A549 (cell line): ENCODE measurements around the gene SDF2L1. TPM values are rescaled to one million over a fixed set of nuclear protein-coding genes. Genes with fewer than 3 reads are reported as not detected.

Source experiments
- ATAC-seq, 2 experiments: fragments of 200-7000 bp in 1 of 2; fragments of >200 bp in 1 of 2; cut with Nextera tagmentation in 1 of 2; cut with Tn5 transposase in 1 of 2; 3 replicates each; pipeline versions ENCODE4 v1.8.0 to v1.9.1; 2018 to 2020; ENCODE audit warnings: mild to moderate bottlenecking in 1 of 2, moderate library complexity in 1 of 2
- CTCF ChIA-PET: fragments of 300-600 bp; sonication (Branson Sonifier 250); formaldehyde crosslinking; extraction: SDS; loops from one replicate; lab custom pipeline; 2021; ENCODE audit warnings: antibody characterized with exemption, inconsistent platforms; lab: Yijun Ruan, JAX
- POLR2A ChIA-PET: fragments of 350-600 bp; formaldehyde crosslinking; extraction: SDS; loops from one replicate; lab custom pipeline; 2021; ENCODE audit warnings: antibody characterized with exemption, inconsistent platforms; lab: Yijun Ruan, JAX
- DNase-seq, 2 experiments: peaks; one replicate each; pipeline versions ENCODE4 v3.0.0 to v3.0.0-alpha.2; 2011 to 2016; ENCODE audit warnings: low read depth in 1 of 2, low spot score in 1 of 2
- FAIRE-seq: peaks from 2 replicates; lab custom pipeline; 2011; peaks lifted over from hg19 to GRCh38; lab: Jason Lieb, UNC
- H3K27ac ChIP-seq, 2 experiments: fragments of >200 bp; sonication (Bioruptor Twin); formaldehyde crosslinking; 3 replicates each; pipeline ENCODE4 v1.5.1; 2016 to 2017
- H3K4me1 ChIP-seq: fragments of >200 bp; sonication (Bioruptor Twin); formaldehyde crosslinking; 3 replicates; pipeline ENCODE4 v1.6.1; 2016
- H3K4me2 ChIP-seq: fragments of >200 bp; sonication (Bioruptor Twin); formaldehyde crosslinking; 3 replicates; pipeline ENCODE4 v1.6.1; 2016
- H3K4me3 ChIP-seq: fragments of >200 bp; sonication (Bioruptor Twin); formaldehyde crosslinking; 3 replicates; pipeline ENCODE4 v1.5.1; 2016
- H3K9me3 ChIP-seq: fragments of >200 bp; sonication (Bioruptor Twin); formaldehyde crosslinking; 3 replicates; pipeline ENCODE4 v1.6.1; 2016
- CEBPB ChIP-seq, 2 experiments: fragments of >200 bp in 1 of 2; sonication (Bioruptor Twin) in 1 of 2; formaldehyde crosslinking in 1 of 2; IDR thresholded peaks; 2 replicates each; pipeline ENCODE4 v1.6.1; 2012 to 2016
- E2F6 ChIP-seq: IDR thresholded peaks from 2 replicates; pipeline ENCODE4 v1.6.1; 2012; ENCODE audit warnings: low read depth, borderline replicate concordance
- FOXS1 ChIP-seq: fragments of 250-450 bp; sonication (Bioruptor Pico); IDR thresholded peaks from 2 replicates; pipeline ENCODE4 v1.5.0; 2020; ENCODE audit warnings: mild to moderate bottlenecking, moderate library complexity
- HDAC2 ChIP-seq: fragments of 200-600 bp; sonication (generic); IDR thresholded peaks from 2 replicates; pipeline ENCODE4 v1.6.1; 2016
- HES2 ChIP-seq: fragments of >200 bp; sonication (Bioruptor Twin); formaldehyde crosslinking; IDR thresholded peaks from 2 replicates; pipeline ENCODE4 v1.6.1; 2016
- HEYL ChIP-seq: fragments of 250-450 bp; sonication (Bioruptor Pico); IDR thresholded peaks from 2 replicates; pipeline ENCODE4 v1.8.0; 2021; ENCODE audit warnings: mild to moderate bottlenecking, moderate library complexity
- HOXB13 ChIP-seq: fragments of 250-450 bp; sonication (Bioruptor Pico); IDR thresholded peaks from 2 replicates; pipeline ENCODE4 v1.5.0; 2020; ENCODE audit warnings: low read depth, mild to moderate bottlenecking, moderate library complexity
- HOXB5 ChIP-seq: fragments of 250-450 bp; sonication (Bioruptor Pico); IDR thresholded peaks from 2 replicates; pipeline ENCODE4 v1.5.0; 2020; ENCODE audit warnings: mild to moderate bottlenecking, moderate library complexity
- JUN ChIP-seq, 2 experiments: fragments of >200 bp; sonication (Bioruptor Twin); formaldehyde crosslinking; IDR thresholded peaks; 2 replicates in 1 of 2; 3 replicates in 1 of 2; pipeline ENCODE4 v1.6.1; 2016 to 2017
- JUNB ChIP-seq: fragments of >200 bp; sonication (Bioruptor Twin); formaldehyde crosslinking; IDR thresholded peaks from 2 replicates; pipeline ENCODE4 v1.6.1; 2016
- KDM1A ChIP-seq: fragments of 200-600 bp; sonication (generic); IDR thresholded peaks from 2 replicates; pipeline ENCODE4 v1.6.1; 2016; ENCODE audit warnings: low read depth, mild to moderate bottlenecking
- KDM5A ChIP-seq: fragments of 200-600 bp; sonication (generic); IDR thresholded peaks from 2 replicates; pipeline ENCODE4 v1.6.1; 2016; ENCODE audit warnings: antibody characterized with exemption, mild to moderate bottlenecking
- MAFK ChIP-seq: fragments of 450-650 bp; IDR thresholded peaks from 2 replicates; pipeline ENCODE4 v1.6.1; 2014; ENCODE audit not compliant: partially characterized antibody
- MAX ChIP-seq: IDR thresholded peaks from 2 replicates; pipeline ENCODE4 v1.6.1; 2012
- MYC ChIP-seq: IDR thresholded peaks from 2 replicates; pipeline ENCODE4 v1.6.1; 2012; ENCODE audit warnings: mild to moderate bottlenecking, inconsistent platforms, low read length, improper control_type of control experiment, borderline replicate concordance
- NFE2L2 ChIP-seq: fragments of 150-350 bp; conservative IDR thresholded peaks from 2 replicates; pipeline ENCODE4 v1.6.1; 2014; ENCODE audit warnings: low read length
- PHF8 ChIP-seq: fragments of 200-600 bp; sonication (generic); IDR thresholded peaks from 2 replicates; pipeline ENCODE4 v1.6.1; 2016; ENCODE audit warnings: low read depth, mild to moderate bottlenecking, antibody characterized with exemption, moderate library complexity, borderline replicate concordance
- POLR2A ChIP-seq: IDR thresholded peaks from 2 replicates; pipeline ENCODE4 v1.6.1; 2012; ENCODE audit warnings: mild to moderate bottlenecking, low read length
- REST ChIP-seq: fragments of 200-600 bp; sonication (generic); IDR thresholded peaks from 2 replicates; pipeline ENCODE4 v1.6.1; 2016; ENCODE audit warnings: antibody characterized with exemption, mild to moderate bottlenecking, moderate library complexity
- RFX5 ChIP-seq: fragments of 450-650 bp; IDR thresholded peaks from 2 replicates; pipeline ENCODE4 v1.7.1; 2014; ENCODE audit warnings: antibody characterized with exemption, mild to moderate bottlenecking, moderate library complexity
- SMC3 ChIP-seq: fragments of >200 bp; sonication (Bioruptor Twin); formaldehyde crosslinking; IDR thresholded peaks from 3 replicates; pipeline ENCODE4 v1.6.1; 2018; ENCODE audit warnings: inconsistent platforms
- ZC3H11A ChIP-seq: fragments of 450-650 bp; IDR thresholded peaks from 2 replicates; pipeline ENCODE4 v1.6.1; 2014; ENCODE audit warnings: antibody characterized with exemption, mild to moderate bottlenecking
- ZNF302 ChIP-seq: fragments of 250-450 bp; sonication (Bioruptor Pico); IDR thresholded peaks from 2 replicates; pipeline ENCODE4 v1.9.0; 2021; ENCODE audit warnings: inconsistent platforms, mild to moderate bottlenecking, moderate library complexity
- ZSCAN20 ChIP-seq: fragments of 250-450 bp; sonication (Bioruptor Pico); IDR thresholded peaks from 2 replicates; pipeline ENCODE4 v1.8.0; 2022; ENCODE audit warnings: mild to moderate bottlenecking, moderate library complexity
- WGBS: methylation state at CpG from one replicate; pipeline ENCODE4 v1.1.6; 2017; ENCODE audit errors: missing lambda C conversion rate; 5-methylcytosine and 5-hydroxymethylcytosine counted together
- polyA minus RNA-seq: library from RNA; depleted of rRNA, polyadenylated mRNA; stranded (reverse); fragments of >200 nt; gene quantifications from 2 replicates; pipeline ENCODE4 v1.2.3, GENCODE V29; 2011; rRNA and poly(A)+ RNA removed
- polyA plus RNA-seq, 4 experiments: library from polyadenylated mRNA; depleted of rRNA in 3 of 4; stranded (reverse); fragments of >200 nt; fragmentation: RNase III in 1 of 4; extraction: RNeasy Plus Mini Kit Qiagen cat#74134 plus additional on column Dnase treatment in 1 of 4; gene quantifications; 2 replicates in 3 of 4; 3 replicates in 1 of 4; pipeline ENCODE4 v1.2.3, GENCODE V29; 2011 to 2017

SDF2L1 gene
- polyA plus RNA-seq (2011; rRNA removed) (13.7 and 17.5 TPM in 2 replicates), polyA plus RNA-seq (2017; fragmentation: RNase III; extraction: RNeasy Plus Mini Kit Qiagen cat#74134 plus additional on column Dnase treatment) (38.8 to 41.9 TPM (median 41.0 TPM) in 3 replicates), polyA minus RNA-seq (9.5 and 13.4 TPM in 2 replicates)
- 99.7 and 128 TPM in 2 replicates for polyA plus RNA-seq (2012; cell fraction: cytosol; rRNA removed)
- polyA plus RNA-seq (2012; cell fraction: nucleus; rRNA removed) = 61.8 and 78.3 TPM in 2 replicates

GRCh38 chr22:21641789-21642583 lies at the start of gene SDF2L1:
Gene SDF2L1 (plus strand): TSS chr22:21642302. CDS start chr22:21642337, 35 bp downstream.
- H3K27ac ChIP-seq = peak within 1 kb of the TSS; percentile 70 to 89
- ChIA-PET CTCF (interaction anchor here (0.7 to 6.5 kb wide), 14 partner anchors 11 to 56 kb away, joined by 3 to 133 read pairs (median 6); partner anchors contain the start of genes CCDC116 and YDJC), POLR2A (interaction anchor here (0.6 to 2.3 kb wide), 5 partner anchors 11 to 185 kb away, joined by 3 to 30 read pairs (median 7); no protein-coding TSS in a partner anchor)
- peak within 1 kb of the TSS; percentile 71 for H3K4me3 ChIP-seq
- TF ChIP-seq HOXB5 (CRISPR knock-in tag) (0 out of 2 replicates have a peak, but pooled peaks have one; percentile 25), JUNB (no peak), CEBPB (IDR thresholded peaks at IDR 0.05) (no peak), NFE2L2 (no peak), MAX (peak; percentile 62; the same call in 1 of the 2 replicates), ZNF302 (no peak), POLR2A (peak; percentile 81), HEYL (CRISPR knock-in tag) (no peak), PHF8 (peak; percentile 45), MAFK (no peak), ZSCAN20 (no peak), HDAC2 (no peak), FOXS1 (CRISPR knock-in tag) (no peak), KDM5A (0 out of 2 replicates have a peak, but pooled peaks have one; percentile 38), ZC3H11A (no peak), RFX5 (peak; percentile 60; the same call in 1 of the 2 replicates), KDM1A (no peak), HES2 (no peak), E2F6 (peak; percentile 62; the same call in 1 of the 2 replicates), REST (peak; percentile 51), MYC (no peak), SMC3 (no peak), HOXB13 (CRISPR knock-in tag) (no peak), JUN (IDR thresholded peaks at IDR 0.05) (peak in 1 of 2 experiments; percentile 30; a peak in 1 of 5 replicates)
- ATAC-seq (peak; percentile 92 to 94), DNase-seq (peak; percentile 94 to 97), FAIRE-seq (no peak)
- 0% methylated on average over 8 of the region's 76 CpGs for WGBS
- peaks cover 10% of the 10 kb centered on the region; the same call in 2 of the 3 replicates for H3K4me1 ChIP-seq
- H3K9me3 ChIP-seq = no peaks in the 10 kb centered on the region
- H3K4me2 ChIP-seq = peak within 1 kb of the TSS; percentile 95
